ENCODE measurements around the gene CMTM6.

Gene CMTM6

GRCh38 chr3:32498992-32499391 is 3.7 kb downstream of the CMTM6 start (continued):
- TF ChIP-seq CSRNP3 (CRISPR knock-in tag; IDR thresholded peaks at IDR 0.05): no peak
- no peak for TF ChIP-seq ZFP3 (CRISPR knock-in tag; IDR thresholded peaks at IDR 0.05)
- no peak for TF ChIP-seq TOX (CRISPR knock-in tag; IDR thresholded peaks at IDR 0.05; ENCODE audit: borderline replicate concordance)

- TF ChIP-seq ZFP30 (CRISPR knock-in tag; IDR thresholded peaks at IDR 0.05) (no peak), ESRRG (CRISPR knock-in tag; IDR thresholded peaks at IDR 0.05) (no peak), TSHZ2 (CRISPR knock-in tag; IDR thresholded peaks at IDR 0.05) (no peak)
- ATAC-seq: no peak
Measured at GRCh38 chr3:32498252-32498651, 4.4 kb downstream of the CMTM6 start.

- TF ChIP-seq TSHZ2 (CRISPR knock-in tag; IDR thresholded peaks at IDR 0.05) (no peak), POU6F1 (CRISPR knock-in tag; IDR thresholded peaks at IDR 0.05; ENCODE audit: borderline replicate concordance, low read depth) (no peak), CSDC2 (CRISPR knock-in tag; IDR thresholded peaks at IDR 0.05) (no peak), ARNTL (CRISPR knock-in tag; IDR thresholded peaks at IDR 0.05; ENCODE audit: borderline replicate concordance, low read depth) (no peak), RARB (CRISPR knock-in tag; IDR thresholded peaks at IDR 0.05) (no peak), OSR1 (CRISPR knock-in tag; IDR thresholded peaks at IDR 0.05) (no peak), BACH2 (CRISPR knock-in tag; IDR thresholded peaks at IDR 0.05; ENCODE audit: borderline replicate concordance) (no peak), TOX (CRISPR knock-in tag; IDR thresholded peaks at IDR 0.05; ENCODE audit: borderline replicate concordance) (no peak), GLIS3 (CRISPR knock-in tag; IDR thresholded peaks at IDR 0.05) (no peak), TCF4 (CRISPR knock-in tag; IDR thresholded peaks at IDR 0.05; ENCODE audit: borderline replicate concordance) (no peak), CSRNP3 (CRISPR knock-in tag; IDR thresholded peaks at IDR 0.05) (no peak), ZNF8 (CRISPR knock-in tag; IDR thresholded peaks at IDR 0.05) (no peak), ZNF565 (CRISPR knock-in tag; conservative IDR thresholded peaks at IDR 0.05; ENCODE audit: low read depth) (no peak), ZNF70 (CRISPR knock-in tag; IDR thresholded peaks at IDR 0.05) (no peak), ZC3H10 (CRISPR knock-in tag; IDR thresholded peaks at IDR 0.05) (no peak), PATZ1 (CRISPR knock-in tag; IDR thresholded peaks at IDR 0.05; ENCODE audit: borderline replicate concordance) (no peak), ESRRG (CRISPR knock-in tag; IDR thresholded peaks at IDR 0.05) (no peak)
- ATAC-seq: no peak
Measured at GRCh38 chr3:32495609-32496008, 7.0 kb downstream of the CMTM6 start.
